Germinal center (tissue), 1 donor: ENCODE results near the gene BACH2.
"Not testable (repeated sequence)": the region's sequence is repeated elsewhere in the genome, so short reads cannot be mapped to it uniquely, and the experiment has no call there.

Experiments
- DNase-seq: peaks from one replicate; pipeline ENCODE4 v3.0.0; 2012; ENCODE audit warnings: mixed read lengths, low spot score

The BACH2 gene

DNA sequence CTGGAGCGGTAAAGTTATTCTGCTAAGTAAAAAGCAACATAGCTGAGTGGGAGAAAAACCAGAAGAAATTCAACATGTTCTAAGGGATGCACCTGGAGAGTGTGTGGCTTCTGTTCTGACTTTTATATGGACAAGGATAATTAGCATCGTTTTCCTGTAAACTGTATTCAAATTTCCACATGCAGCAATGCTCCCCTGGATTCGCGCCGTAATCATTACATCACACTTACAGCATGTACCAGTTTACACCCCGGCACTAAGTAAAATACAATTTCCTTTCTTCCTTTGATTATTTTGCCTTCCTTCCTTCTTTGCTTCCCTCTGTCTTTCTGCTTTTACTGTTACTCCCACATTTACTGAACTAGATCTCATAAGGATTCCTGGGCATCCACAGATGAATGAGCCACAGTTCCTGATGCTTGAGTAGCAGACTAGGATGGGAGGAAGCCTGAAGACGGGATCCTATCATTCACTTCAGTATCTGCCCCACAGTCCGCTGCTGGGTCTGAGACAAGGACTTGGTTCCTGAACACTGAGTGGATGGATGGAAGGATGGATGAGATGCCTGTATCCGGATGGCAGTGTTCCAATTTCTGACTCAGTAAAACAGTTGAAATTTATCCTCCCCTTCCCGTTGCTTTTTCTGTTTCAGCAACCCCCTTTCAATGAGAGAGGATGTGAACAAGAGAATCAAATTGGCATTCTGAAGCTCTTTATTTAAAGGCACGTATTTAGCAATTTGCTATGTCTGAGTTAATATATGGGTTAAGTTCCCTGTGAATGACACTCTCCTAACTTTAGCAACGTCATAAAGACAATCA, 227.7 kb downstream of the BACH2 start:
- DNase-seq = no peak

DNA sequence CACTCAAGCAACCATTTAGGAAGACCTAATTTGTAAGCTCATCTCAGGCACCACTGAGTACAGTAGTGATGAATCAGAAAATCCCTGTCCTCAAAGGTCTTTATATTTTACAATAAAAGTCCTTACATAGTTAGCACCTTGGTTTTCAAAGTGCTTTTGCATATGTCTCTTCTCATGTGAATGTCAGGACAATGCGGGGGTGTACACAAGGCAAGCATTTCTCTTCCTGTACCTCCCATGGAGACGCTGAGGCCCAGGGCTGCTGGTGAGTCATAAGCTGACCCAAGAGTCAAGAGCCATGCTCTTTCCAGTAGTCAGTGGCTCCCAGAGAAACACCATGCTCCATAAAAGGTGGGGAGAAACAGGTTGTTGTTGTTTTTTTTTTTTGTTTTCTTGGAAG, 228.4 kb downstream of the BACH2 start:
- no peak for DNase-seq

DNA sequence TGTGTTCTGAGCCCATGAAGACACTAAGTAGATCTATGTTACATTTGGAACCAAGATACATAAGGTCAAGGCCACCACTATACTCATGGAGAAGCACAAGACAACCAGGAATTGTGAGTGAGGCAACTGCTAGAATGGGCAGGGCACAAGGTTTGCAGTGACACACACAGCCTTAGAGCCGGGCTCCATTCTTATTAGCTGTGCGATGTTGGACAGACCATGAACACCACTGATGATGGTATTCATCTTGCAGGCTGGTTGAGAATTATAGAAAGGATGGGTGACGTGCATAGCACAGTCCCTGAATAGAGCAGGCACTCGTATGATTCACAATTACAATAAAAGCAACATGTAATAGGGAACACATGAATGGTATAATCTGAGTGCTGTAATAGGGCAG, 229.9 kb downstream of the BACH2 start:
- DNase-seq = no peak

DNA sequence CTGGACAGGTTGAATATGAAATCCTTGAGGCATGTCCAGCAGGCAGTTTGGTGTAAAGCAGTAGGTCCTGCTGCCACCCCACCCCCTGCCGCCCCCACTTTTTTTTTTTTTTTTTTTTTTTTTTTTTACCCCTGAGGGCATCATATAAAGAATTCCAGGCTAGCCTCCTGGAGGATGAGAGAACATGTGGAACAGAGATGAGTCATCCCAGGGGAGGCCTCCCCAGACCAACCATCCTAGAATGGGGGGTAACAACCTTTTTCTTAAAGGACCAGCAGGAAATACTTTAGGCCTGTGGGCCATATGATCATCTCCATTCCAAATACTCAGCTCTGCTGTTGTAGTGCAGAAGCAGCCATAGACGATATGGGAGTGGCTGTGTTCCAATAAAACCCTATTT, 231.5 kb downstream of the BACH2 start:
- DNase-seq = no peak

DNA sequence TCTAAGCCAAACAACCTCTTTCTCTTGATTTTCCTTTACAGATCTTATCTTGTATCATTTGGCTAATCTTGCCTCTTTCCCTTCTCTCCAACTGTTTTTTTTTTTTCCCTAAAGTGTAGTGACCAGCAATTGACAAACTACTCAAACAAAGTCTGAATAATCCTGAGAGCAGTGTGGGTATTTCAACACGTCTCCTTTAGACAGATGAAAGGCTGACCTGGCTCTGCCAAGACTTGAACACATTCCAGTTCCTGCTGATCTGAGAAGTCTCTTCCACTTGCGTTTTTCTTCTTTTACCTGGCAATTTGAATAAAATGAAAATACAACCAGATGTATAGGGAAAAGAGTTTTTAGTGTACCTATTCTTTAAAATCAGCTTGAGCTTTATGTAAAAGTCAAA, 234.0 kb downstream of the BACH2 start:
- DNase-seq = no peak

DNA sequence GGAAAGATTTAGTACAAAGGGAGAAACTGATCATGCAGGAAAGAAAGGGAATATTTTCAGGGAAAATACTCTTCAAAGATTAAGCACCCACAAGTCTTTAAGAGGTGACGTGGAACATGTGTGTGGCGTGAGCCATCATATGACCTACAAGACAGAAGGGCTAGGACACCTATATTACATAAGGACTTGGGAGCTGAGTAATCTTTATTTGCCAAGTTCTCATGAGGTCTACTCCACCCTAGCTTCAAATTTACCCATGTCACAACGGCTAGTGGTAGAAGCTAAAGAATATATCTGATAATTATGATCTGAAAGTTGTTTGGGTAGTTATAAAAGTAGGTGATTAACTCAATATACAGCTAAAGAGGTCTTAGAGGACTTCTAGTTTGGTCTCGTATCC, 234.6 kb downstream of the BACH2 start:
- DNase-seq = no peak

DNA sequence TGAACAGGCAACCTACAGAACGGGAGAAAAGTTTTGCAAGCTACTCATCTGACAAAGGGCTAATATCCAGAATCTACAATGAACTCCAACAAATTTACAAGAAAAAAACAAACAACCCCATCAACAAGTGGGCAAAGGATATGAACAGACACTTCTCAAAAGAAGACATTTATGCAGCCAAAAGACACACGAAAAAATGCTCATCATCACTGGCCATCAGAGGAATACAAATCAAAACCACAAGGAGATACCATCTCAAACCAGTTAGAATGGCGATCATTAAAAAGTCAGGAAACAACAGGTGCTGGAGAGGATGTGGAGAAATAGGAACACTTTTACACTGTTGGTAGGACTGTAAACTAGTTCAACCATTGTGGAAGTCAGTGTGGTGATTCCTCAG, 237.5 kb downstream of the BACH2 start:
- not testable (repeated sequence) for DNase-seq

DNA sequence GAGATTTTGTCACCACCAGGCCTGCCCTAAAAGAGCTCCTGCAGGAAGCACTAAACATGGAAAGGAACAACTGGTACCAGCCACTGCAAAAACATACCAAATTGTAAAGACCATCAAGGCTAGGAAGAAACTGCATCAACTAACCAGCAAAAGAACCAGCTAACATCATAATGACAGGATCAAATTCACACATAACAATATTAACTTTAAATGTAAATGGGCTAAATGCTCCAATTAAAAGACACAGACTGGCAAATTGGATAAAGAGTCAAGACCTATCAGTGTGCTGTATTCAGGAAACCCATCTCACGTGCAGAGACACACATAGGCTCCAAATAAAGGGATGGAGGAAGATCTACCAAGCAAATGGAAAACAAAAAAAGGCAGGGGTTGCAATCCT, 240.7 kb downstream of the BACH2 start:
- not testable (repeated sequence) for DNase-seq

DNA sequence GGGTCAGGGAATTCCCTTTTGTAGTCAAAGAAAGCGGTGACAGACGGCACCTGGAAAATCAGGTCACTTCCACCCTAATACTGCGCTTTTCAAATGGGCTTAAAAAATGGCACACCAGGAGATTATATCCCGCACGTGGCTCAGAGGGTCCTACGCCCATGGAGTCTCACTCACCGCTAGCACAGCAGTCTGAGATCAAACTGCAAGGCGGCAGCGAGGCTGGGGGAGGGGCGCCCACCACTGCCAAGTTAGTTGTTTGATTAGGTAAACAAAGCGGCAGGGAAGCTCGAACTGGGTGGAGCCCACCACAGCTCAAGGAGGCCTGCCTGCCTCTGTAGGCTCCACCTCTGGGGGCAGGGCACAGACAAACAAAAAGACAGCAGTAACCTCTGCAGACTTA, 242.4 kb downstream of the BACH2 start:
- not testable (repeated sequence) for DNase-seq

DNA sequence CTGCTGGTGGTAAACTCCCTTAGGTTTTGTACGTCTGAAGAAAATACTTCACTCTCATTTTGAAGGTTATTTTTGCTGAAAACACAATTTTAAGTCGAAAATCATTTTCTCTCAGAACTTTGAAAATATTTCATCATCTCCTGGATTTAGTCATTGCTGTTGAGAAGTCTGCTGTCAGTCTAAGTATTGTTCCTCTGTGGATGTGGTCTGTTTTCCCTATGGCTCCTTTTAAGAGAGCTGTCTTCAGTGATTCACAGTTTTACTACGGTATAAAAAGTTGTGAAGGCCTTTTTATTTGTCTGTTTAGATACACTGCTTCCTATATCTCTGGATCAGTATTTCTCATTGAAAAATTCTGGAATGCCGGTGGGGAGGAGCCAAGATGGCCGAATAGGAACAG, 243.0 kb downstream of the BACH2 start:
- no peak for DNase-seq

DNA sequence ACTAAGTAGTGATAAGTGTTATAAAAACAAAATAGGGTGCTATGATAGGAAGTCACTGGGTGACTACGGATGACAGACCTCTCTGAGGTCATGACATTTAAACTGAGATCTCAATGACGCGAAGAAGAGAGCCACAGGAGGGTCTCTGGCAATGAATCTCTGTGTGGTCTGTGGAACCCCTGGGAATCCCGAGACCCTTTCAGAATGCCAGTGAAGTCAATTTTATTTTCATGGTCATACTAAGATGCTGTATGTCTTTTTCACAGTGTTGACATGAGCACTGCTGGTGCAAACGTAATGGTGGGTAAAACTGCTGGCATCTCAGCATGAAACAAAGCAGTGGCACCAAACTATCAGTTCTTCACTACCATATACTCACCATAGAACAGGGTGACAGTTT, 247.3 kb downstream of the BACH2 start:
- no peak for DNase-seq

DNA sequence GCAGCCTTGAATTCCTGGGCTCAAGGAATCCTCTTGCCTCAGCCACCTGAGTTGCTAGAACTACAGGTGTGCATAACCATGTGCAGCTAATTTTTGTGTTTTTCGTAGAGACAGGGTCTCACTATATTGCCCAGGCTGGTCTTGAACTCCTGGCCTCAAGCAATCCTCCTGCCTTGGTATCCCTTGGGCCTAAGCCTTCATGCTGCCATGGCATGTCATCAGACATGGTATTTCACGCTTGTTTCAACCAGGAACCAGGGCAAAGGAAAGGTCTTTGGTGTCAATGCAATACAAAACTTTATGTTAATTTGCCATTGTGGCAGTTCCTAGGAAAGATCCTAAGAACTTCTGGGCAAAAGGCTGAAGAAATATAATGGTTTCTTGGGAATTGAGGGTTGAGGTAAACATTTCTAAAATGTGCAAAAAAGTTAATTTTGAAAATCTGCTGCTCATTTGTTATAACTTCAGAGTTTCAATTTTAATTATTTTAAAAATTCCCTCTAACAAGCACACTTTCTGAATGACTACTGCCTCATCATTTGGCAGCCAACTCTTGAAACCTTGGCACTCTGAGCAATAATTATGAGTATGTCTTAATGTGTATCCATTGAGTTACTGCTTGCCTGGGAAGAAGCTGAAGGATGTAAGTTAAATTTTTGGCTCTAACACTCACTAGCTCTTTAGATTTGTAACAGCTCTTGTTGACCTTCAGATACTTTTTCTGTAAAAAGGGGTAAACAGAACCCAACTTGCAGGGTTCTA, 248.3 kb downstream of the BACH2 start:
- DNase-seq = no peak

DNA sequence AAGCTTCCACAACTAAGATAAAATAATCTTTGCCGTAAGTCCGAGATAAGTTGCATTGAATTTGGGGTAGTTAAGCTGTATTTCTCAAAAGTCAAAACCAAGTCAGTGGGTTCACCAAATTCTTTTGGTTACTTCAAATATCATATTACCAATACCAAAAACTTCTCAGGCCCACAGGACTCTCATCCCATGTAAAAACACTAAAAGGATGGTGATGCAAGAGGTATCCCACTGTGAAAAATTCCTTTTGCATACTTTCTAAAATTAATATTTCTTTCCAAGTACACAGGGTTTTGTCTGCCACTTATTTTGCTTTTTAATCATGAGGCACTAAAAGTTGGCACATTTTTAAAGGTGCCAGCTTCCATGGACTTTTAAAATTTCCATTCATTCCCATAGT, 251.1 kb downstream of the BACH2 start:
- no peak for DNase-seq

DNA sequence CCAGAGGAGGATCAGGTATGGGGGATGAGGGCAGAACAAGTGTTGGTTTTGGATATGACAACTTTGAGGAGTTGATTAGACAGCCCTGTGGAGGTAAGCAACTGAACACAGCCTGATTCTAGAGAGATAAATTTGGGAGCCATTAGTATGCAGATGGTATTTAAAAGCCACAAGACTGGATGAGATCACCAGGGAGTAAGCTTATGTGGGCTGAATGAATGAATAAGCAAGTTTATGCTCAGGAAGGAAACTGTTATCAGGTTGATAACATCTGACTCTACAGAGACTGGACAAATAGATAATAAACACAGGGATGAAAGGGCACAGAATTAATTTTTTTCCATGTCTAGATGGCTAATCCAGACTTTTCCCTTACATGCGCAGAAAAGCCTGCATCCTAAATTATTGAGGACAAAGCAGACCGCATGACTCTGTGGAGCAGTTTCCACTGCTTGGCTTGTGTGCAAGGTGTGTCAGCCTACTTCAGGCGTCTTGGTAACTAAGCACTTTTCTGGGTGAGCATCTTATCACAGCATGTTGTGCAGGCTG, 251.7 kb downstream of the BACH2 start:
- no peak for DNase-seq

DNA sequence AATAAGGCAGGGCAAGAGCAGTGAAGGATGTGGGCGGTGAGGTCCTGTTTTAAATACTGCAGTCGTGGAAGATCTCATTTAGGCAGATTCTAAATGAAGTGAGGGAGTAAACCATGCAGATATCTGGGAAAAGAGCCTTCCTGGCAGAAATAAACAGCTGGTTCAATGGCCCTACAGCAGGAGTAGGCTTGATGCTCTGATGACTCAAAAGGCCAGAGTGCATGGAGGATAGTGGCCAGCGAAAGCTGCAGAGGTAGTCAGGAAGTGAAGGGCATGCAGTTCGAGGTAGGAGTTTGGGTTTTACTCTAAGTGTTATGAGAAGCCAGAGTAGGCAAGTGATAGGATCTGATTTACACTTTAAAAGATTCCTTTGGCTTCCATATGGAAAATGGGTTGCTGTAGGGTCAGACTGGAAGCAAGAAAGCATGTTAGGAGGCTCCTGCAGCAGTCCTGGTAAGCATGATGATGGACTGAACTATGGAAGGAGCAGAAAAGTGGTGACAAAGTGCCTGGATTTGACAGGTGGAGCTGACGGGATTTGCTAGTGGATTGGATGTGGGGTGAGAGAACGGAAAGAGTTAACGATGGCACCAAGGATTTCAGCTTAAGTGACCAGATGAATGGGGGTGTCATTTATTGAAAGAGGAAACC, 252.3 kb downstream of the BACH2 start:
- DNase-seq = no peak

DNA sequence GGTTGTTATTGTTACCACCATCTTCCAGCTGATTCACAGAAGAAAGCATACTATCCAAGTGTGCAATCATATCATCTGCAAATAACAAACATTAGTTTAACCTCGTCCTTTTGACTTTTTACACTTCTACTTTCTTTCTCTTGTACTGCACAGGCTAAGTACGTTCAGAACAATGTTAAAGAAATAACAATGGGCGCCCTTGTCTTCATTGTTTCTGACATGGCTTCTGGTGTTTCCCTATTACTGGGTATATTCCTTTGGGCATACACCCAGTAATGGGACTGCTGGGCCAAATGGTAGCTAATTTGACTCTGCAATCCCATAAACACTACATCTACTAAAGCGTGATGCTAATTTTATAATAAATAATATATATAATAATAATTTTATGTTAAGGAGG, 255.7 kb downstream of the BACH2 start:
- DNase-seq = no peak

DNA sequence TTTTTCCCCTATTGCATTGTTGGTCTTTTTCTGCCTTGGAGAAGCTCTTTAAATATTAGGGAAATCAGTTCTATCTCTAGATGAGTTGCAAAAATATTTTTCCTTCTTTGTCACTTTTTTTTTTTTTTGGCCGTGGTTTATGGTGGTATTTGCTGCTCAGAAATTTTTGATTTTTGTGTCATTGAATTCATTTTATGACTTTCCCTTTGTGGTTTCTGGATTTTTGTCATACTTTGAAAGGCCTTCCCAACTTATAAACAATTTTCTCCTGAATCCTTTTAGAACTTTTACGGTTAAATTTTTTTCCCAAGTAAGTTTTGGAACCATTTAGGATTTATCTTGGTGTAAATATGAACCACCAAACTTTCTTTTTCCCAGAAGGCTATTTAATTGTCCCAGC, 256.7 kb downstream of the BACH2 start:
- no peak for DNase-seq

DNA sequence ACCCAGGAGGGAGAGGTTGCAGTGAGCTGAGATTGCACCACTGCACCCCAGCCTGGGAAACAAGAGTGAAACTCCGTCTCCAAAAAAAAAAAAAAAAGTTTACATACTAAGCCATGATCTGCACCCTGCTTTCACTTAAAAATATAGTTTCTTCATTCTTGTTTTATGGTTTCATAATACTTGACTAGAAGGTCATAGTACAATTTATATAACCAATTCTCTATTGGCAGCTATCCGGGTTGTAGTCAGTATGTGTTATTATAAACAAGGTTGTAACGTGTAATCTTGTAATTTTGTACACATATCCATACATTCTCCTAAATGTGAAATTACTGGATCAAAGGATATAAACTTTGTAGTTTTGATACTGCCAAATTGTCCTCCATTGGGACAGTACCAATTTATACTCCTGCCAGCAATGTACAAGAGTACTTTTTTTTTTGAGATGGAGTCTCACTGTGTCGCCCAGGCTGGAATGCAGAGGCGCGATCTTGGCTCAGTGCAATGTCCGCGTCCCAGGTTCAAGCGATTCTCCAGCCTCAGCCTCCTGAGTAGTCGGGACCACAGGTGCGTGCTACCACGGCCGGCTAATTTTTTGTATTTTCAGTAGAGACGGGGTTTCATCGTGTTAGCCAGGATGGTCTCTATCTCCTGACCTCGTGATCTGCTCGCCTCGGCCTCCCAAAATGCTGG, 257.5 kb downstream of the BACH2 start:
- DNase-seq = no peak

DNA sequence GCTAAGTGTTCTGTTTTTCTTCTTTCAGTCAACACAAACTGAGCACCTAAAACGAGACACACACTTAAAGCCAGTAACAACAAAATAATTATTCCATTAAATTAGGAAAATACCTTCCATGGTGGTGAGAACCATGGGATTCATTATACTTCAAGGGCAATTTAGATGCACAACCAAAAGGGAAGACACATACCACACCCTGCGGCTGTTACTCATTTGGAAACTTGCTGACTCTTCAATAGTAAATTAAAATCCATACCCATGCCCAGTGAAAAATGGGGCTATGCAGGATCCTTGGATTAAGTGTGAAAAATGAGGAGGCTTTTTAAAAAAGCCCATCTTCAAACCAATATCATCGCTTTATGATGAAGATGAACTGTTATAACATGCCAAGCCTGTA, 259.7 kb downstream of the BACH2 start:
- no peak for DNase-seq

DNA sequence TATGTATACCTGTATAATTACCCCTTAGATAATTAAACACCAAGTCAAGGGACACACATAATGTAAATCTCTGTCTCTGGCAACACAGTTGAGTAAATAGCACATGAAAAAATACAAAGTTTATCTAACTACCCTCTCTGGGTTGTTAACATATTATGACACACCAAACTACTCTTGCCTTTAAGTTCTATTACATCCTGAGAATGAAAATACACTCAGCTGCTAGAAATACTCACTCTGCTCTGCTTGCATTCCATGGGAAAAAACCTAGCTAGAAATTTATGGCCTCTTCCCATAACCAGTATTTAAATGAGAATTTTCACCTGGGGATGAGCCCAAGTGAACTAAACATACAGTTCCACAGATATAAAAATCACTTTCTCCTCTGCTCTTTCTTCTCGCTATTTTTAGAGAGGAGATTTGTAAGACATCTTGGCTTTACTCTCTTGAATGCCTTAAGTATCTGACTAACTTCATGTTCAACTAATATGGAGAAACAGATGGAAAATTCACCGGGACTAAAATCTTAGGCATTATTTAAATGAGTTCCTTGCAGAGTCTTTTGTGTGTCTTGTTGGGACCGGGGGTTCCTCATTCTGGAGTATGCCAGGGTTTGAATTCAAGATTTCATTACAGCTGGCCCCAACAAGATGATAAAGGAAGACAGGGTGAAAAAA, 261.5 kb downstream of the BACH2 start:
- no peak for DNase-seq

DNA sequence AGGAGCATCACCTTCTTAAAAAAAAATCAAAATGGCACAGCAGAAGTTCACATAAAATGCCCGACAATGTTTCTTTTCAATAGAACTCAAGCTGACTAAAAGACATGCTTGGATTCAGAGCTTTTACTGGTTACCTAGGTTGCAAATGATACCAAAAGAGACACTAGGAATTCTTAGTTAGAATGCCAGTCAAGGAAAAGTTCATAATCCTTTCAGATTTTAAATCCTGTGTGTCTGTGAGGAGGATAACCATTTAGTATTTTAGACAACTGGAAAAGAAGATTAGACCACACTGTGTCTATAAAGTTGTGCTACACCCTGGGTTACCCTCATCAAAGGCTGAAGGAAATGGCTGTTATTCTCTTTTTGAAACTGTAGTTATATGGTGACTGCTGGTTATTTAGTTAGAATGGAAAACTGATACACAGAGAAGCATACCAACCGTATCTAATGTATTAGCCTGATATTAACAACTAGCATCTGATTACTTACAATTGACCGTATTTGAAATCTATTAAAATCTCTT, 262.8 kb downstream of the BACH2 start:
- DNase-seq = no peak
